ENCODE data around the gene TUBG1.
A peak's percentile ranks its signal among the peaks of the same experiment; 100 is the strongest.
"Not testable (repeated sequence)": the region's sequence is repeated elsewhere in the genome, so short reads cannot be mapped to it uniquely, and the experiment has no call there.

The TUBG1 gene

GRCh38 chr17:42579794-42580551 is 29.5 kb upstream of the TUBG1 start:
- no peak for DNase-seq

- DNase-seq = no peak
These were observed 27.7 kb upstream of the TUBG1 start for GRCh38 chr17:42581744-42582270.

- DNase-seq = no peak
These were observed 24.6 kb upstream of the TUBG1 start for GRCh38 chr17:42584880-42585279.

GRCh38 chr17:42585353-42585752 is 24.1 kb upstream of the TUBG1 start:
- no peak for DNase-seq

- DNase-seq = no peak
These were observed 22.8 kb upstream of the TUBG1 start for GRCh38 chr17:42586514-42587230.

GRCh38 chr17:42590886-42591285 is 18.6 kb upstream of the TUBG1 start:
- DNase-seq = no peak

GRCh38 chr17:42591411-42591810 is 18.1 kb upstream of the TUBG1 start:
- DNase-seq = no peak

- DNase-seq = no peak
These were observed 13.1 kb upstream of the TUBG1 start for GRCh38 chr17:42596386-42596785.

- DNase-seq = no peak
These were observed 10.6 kb upstream of the TUBG1 start for GRCh38 chr17:42598905-42599304.

GRCh38 chr17:42603318-42603717 is 6.2 kb upstream of the TUBG1 start:
- no peak for DNase-seq

GRCh38 chr17:42607769-42608168 is 1.7 kb upstream of the TUBG1 start:
- no peak for DNase-seq

- DNase-seq = no peak
These were observed 940 bp upstream of the TUBG1 start for GRCh38 chr17:42608305-42609181.

GRCh38 chr17:42609814-42610801 is 625 bp downstream of the TUBG1 start:
- DNase-seq = peak; percentile 28

- no peak for DNase-seq
These were observed 2.5 kb downstream of the TUBG1 start for GRCh38 chr17:42612013-42612412.

- DNase-seq = no peak
These were observed 4.3 kb downstream of the TUBG1 start for GRCh38 chr17:42613699-42614295.

- DNase-seq = no peak
These were observed 8.5 kb downstream of the TUBG1 start for GRCh38 chr17:42617956-42618431.

- no peak for DNase-seq
These were observed 9.1 kb downstream of the TUBG1 start for GRCh38 chr17:42618442-42619150.

- not testable (repeated sequence) for DNase-seq
These were observed 12.5 kb downstream of the TUBG1 start for GRCh38 chr17:42621987-42622386.

GRCh38 chr17:42623271-42623670 is 13.8 kb downstream of the TUBG1 start:
- no peak for DNase-seq

- no peak for DNase-seq
These were observed 14.5 kb downstream of the TUBG1 start for GRCh38 chr17:42623732-42624596.
